Measurements from ENCODE around the gene GMEB2.
"Not testable (repeated sequence)": the region's sequence is repeated elsewhere in the genome, so short reads cannot be mapped to it uniquely, and the experiment has no call there.

The GMEB2 gene

DNA sequence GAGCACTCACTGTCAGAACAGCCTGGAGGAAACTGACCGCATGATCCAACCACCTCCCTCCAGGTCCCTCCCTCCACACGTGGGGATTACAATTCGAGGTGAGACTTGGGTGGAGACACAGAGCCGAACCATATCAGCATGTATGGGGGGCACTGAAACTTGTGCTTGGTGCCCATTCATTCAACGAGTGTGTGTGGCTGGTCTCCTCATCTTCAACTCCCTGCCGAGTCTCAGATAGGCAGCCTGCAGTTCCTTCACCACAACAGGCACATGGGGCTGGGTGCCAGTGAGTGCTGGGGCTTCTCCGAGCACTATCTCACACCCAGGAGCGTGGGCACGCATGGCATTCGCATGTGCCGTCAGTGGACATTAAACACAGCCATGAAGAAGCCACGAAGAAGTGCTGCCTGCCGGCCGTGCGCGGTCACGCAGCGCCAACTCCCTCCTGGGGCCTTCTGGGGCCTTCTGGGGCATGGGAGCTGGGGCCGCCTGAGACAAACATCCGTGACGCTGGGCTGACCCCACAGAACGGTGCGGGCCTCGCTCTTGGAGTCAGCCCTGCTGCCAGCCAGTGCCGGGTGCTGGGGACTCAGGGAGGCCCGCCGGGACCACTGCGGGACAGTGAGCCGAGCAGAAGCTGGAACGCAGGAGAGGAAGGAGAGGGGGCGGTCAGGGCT, 30.5 kb upstream of the GMEB2 start:
- no peak for DNase-seq (ENCODE audit: low spot score)

GRCh38 chr20:63656451-63656850, 29.6 kb upstream of the GMEB2 start:
- DNase-seq (ENCODE audit: low spot score), result no peak

- DNase-seq (ENCODE audit: low spot score), result no peak
These were observed 28.3 kb upstream of the GMEB2 start for GRCh38 chr20:63655249-63655648.

- no peak for DNase-seq (ENCODE audit: low spot score)
These were observed 27.2 kb upstream of the GMEB2 start for GRCh38 chr20:63653974-63654668.

- peak; percentile 92 for DNase-seq (ENCODE audit: low spot score)
These were observed 26.4 kb upstream of the GMEB2 start, which contains the start of gene STMN3 for GRCh38 chr20:63653041-63653973. Gene STMN3, minus strand, starts transcription at chr20:63653424. Its CDS starts 79 bp downstream, at chr20:63653345.

DNA sequence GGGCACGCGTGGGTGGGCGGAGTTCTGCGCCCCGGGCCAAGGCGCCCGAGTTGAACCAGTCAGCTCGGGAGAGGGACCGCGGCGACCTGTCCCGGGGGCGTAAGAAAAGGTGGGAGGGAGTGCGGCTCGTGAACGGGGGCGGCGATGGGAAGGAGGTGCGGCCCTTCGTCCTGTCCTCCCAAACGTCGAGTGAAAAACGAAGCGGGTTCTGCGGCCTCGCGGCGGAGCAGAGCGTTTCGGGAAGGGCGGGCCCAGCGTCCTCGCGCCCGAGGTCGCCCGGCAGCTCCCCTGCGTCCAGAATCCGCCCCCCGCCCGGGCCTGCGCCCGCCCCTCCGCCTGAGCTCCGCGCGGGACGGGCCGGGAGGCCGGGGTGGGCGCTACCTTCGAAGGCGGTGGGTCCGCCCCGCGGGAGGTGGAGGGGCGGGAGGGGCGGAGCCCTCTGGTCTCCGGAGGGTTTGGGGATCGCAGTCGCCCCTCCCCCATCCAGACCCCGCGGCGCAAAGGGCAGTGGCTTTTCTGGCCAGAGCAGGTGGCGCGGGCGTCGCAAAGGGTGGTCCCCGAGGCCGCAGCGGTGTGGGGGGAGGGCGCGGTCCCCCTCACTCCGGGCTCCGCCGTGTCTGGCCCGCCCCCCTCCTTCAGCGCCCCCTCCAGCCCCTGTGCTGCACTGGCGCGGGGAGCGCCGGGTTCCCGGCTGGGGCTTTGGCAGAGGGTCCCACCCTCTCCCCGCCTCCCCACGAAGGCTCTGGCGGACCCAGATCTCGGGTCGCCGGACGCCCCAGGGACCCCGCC, 25.5 kb upstream of the GMEB2 start:
- DNase-seq (ENCODE audit: low spot score), result no peak

GRCh38 chr20:63651942-63652191, 25.0 kb upstream of the GMEB2 start:
- DNase-seq (ENCODE audit: low spot score), result no peak

GRCh38 chr20:63650486-63650885, 23.6 kb upstream of the GMEB2 start:
- not testable (repeated sequence) for DNase-seq (ENCODE audit: low spot score)

DNA sequence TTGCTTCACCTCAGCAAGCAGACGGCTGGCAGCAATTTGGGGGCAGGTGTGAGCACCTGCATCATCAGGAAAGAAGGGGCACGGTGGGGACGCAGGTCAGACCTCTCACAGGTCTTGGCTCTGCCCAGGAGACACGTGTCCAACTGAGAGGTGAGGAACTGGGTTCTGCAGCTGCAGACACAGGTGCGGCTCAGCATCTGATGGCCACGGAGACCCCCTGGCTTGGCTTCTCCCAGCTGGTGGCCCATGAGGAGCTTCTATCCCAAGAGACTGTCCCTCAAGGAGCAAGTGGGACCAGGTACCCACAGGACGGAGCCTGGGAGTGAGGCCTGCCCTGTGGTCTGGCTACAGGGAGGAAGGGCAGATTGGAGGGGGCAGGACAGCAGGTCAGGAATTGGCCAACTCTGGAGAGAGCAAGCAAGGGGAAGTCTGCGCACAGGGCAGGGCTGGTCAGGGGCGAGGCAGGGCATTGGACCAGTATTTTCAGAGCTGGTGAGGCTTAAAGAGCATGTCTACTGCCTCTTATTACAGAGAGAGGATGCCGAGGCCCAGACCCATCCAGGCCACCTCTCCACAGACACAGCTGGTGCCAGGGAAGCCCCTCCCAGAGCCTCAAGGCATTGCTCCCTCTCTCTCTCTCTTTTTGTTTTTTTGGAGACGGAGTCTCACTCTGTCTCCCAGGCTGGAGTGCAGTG, 22.1 kb upstream of the GMEB2 start:
- DNase-seq (ENCODE audit: low spot score), result no peak

DNA sequence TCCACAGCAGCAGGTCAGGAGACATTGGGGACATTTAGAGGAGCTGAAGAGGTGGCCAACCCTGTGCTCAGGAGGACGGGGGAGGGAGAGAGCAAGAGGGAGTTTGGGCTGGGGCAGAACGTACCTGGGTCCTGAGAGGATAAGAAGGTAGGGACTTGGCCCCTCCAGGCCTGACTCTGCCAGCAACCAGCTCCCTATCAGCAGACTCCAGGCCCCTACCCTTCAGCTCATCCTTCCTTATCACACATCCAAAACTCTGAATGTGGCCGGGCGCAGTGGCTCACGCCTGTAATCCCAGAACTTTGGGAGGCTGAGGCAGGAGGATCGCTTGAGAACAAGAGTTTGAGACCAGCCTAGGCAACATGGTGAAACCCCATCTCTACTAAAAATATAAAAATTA, 21.3 kb upstream of the GMEB2 start:
- no peak for DNase-seq (ENCODE audit: low spot score)

GRCh38 chr20:63645218-63645617, 18.3 kb upstream of the GMEB2 start:
- no peak for DNase-seq (ENCODE audit: low spot score)

DNA sequence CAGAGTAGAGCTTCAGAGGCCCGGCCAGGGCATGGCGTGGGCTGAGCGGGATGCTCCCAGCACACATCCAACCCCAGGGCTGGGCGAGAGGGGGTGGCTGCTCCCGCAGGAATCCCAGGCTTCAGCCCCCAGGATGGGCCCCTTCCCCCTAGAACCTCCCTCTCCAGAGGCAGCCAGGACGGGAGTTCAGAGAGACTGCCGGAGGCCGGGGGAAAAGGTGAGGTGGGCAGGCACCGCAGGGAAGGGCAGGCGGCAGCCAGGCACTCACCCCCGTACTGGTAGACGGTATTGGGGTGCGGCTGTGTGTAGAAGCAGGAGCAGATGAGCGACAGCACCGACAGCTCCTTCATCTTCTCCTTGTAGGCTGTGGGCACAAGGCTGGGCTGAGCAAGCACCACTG, 17.0 kb upstream of the GMEB2 start:
- no peak for DNase-seq (ENCODE audit: low spot score)

GRCh38 chr20:63643499-63643898, 16.6 kb upstream of the GMEB2 start:
- DNase-seq (ENCODE audit: low spot score), result no peak

GRCh38 chr20:63642527-63643247, 15.8 kb upstream of the GMEB2 start:
- peak; percentile 57 for DNase-seq (ENCODE audit: low spot score)

GRCh38 chr20:63641792-63642523, 15.1 kb upstream of the GMEB2 start:
- peak; percentile 92 for DNase-seq (ENCODE audit: low spot score)

DNA sequence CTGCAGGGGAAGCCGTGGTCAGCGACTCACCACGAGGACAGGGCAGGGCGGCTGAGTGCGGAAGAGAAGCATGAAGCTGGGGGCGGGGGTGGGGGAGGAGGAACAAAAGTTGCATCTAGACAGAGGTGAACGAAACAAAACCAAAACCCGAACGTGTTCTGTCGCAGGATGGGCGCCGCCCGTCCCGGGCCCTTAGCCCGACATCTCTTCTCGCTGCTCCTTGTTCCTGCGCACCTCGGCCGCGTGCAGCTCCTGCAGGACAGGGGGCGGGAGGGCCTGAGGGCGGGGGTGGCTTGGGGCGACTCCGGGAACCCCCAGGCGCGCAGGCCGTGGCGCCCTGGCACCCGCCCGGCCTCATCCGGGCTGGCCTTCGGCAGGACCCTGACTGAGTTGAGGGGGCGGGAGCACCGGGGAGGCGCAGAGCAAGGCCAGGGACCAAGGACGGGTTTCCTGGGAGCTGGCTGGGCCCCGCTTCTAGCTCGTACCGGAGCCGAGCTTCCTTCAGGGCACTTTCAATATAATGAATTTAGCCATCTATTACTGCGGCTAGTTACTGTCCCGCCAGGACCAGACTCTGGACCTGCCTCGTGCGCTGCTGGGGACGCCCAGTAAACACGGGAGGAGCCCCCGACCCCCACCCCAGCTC, 14.4 kb upstream of the GMEB2 start:
- no peak for DNase-seq (ENCODE audit: low spot score)

DNA sequence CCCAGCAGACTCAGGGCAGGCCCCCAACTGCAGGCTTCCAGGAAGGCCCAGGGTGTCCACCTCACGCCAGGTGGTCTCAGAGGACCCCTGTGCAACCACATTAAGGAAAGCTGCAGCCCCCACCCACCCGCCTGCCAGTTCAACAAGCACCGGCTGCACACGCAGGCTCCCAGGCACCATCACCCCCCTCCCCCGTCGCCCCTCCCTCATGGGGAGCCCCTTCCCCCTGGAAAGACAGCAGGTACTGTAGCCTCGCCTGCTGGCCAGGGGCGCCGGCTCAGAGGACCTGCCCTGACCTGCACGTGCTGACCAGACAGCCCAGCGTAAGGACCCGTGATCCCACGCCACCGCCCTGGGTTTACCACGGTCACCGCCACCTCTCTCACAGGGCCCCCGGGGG, 13.8 kb upstream of the GMEB2 start:
- DNase-seq (ENCODE audit: low spot score), result not testable (repeated sequence)

DNA sequence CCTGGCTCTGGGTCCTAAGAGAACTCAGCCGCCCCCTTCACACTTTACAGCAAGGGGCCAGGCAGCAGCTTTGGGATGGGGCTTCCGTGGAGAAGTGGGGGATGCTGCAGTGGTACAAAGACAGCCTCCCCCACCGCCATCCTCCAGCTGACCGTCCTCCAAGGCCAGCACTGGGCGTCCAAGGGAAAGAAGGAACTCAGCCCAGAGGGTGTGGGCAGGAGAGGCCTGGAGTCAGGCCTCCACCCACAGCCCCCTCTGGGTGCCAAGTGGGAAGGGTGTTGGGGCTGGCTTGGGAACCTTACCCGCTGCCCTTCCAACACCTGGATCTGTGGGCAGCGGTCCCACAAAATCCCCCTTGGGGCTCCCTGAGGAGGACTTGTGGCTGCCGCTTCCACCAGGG, 13.2 kb upstream of the GMEB2 start:
- DNase-seq (ENCODE audit: low spot score), result no peak

DNA sequence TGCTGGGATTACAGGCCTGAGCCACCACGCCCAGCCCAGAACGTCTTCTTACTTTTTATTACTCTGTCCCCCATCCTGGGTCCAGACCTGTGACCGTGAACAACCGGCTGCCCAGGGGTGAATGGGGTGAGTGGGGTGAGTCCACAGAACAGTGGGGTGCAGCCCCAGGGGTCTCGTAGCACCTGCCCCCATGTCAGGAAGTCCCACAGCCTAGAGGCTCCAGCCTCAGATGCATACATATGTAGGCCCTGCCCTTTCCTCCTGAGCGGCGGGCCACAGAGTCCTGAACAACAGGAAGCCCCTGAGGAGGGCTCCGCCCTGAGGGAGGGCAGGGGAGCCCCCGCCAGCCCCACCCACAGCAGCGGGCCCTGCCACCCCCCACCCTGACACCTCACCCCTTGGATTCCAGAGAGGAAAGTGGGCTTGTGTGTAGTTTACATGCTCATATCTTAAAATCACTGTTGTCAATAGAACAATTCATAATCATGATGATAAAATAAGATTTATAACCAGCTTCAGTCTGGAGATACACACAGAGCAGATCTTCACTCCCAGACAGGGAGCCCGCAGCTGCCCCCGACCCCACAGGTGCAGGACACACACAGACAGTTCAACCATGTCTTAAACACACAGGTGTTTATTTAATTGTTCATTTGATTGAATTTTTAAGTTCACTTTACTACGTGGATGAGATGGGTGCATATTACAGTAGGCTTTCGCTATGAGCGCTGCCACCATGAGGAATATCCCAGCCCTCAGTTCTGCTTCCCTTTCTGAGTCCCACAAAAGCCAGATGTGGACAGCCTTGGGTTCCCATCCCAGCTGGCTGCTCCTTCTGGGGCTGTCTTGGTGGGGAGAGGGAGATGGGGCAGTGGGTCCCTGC, 12.4 kb upstream of the GMEB2 start:
- DNase-seq (ENCODE audit: low spot score), result no peak
